ENCODE data around the gene WNT6. TPM values are rescaled to one million over a fixed set of nuclear protein-coding genes. Genes with fewer than 3 reads are reported as not detected.
A peak's percentile ranks its signal among the peaks of the same experiment; 100 is the strongest.

The WNT6 gene
- total RNA-seq (2021; ENCODE audit: unreplicated experiment) (8.1 TPM), Bru-seq, nascent RNA (percentile 39 among the genes with signal in this experiment), BruChase-seq, experiment 1, labeled RNA remaining after a 2-hour chase (percentile 45 among the genes with signal in this experiment), BruChase-seq, experiment 2, labeled RNA remaining after a 6-hour chase (percentile 40 among the genes with signal in this experiment)
- polyA plus RNA-seq (2012; ENCODE audit: insufficient read length) = 3.9 TPM
- long read RNA-seq, partial matches to known transcripts = 0 of 5 reads
- long read RNA-seq, other reads (novel, unspliced or antisense) = 2 of 5 reads

- CTCF ChIA-PET = interaction anchor here (0.6 kb wide), 2 partner anchors 77 to 143 kb away, joined by 4 to 5 read pairs; no protein-coding TSS in a partner anchor
- Histone ChIP-seq H3K36me3 (ENCODE audit: control insufficient read depth, insufficient read depth, low read length) (no peaks in the 10 kb centered on the region), H3K4me3 (ENCODE audit: low read depth in 2 of 2, low read length in 2 of 2) (peak within 1 kb of the TSS; percentile 40 to 44), H3K27me3 (ENCODE audit: control insufficient read depth, insufficient read depth, low read length) (peaks cover 10% of the 10 kb centered on the region), H3K27ac (ENCODE audit: low read length) (0 out of 2 replicates have a peak within 1 kb of the TSS, but pooled peaks have one; percentile 23), H3K4me1 (ENCODE audit: control insufficient read depth, insufficient read depth, low read length) (peaks cover 19% of the 10 kb centered on the region), H3K9me3 (ENCODE audit: control insufficient read depth, insufficient read depth, low read depth, low read length) (no peaks in the 10 kb centered on the region)
- peak; percentile 54 for ATAC-seq
- no TSS peak for BruUV-seq (replicated peaks)
- POLR2A ChIA-PET = no interaction called here
- intact Hi-C loops (cut with micrococcal nuclease; ENCODE audit: unreplicated experiment) (loop anchor here (10.0 kb wide), 1 partner anchor 295 kb away; no protein-coding TSS in a partner anchor), in situ Hi-C loops (cut with HindIII; ENCODE audit: low pct_unique_long_range_greater_than_20kb, low sequenced_read_pairs) (no loop called here)
- TF ChIP-seq, protein P1, sequence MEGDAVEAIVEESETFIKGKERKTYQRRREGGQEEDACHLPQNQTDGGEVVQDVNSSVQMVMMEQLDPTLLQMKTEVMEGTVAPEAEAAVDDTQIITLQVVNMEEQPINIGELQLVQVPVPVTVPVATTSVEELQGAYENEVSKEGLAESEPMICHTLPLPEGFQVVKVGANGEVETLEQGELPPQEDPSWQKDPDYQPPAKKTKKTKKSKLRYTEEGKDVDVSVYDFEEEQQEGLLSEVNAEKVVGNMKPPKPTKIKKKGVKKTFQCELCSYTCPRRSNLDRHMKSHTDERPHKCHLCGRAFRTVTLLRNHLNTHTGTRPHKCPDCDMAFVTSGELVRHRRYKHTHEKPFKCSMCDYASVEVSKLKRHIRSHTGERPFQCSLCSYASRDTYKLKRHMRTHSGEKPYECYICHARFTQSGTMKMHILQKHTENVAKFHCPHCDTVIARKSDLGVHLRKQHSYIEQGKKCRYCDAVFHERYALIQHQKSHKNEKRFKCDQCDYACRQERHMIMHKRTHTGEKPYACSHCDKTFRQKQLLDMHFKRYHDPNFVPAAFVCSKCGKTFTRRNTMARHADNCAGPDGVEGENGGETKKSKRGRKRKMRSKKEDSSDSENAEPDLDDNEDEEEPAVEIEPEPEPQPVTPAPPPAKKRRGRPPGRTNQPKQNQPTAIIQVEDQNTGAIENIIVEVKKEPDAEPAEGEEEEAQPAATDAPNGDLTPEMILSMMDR (IDR thresholded peaks at IDR 0.05) = no peak
- TF ChIP-seq TCF7L2 (IDR thresholded peaks at IDR 0.05; ENCODE audit: low read depth, low read length) = no peak
- DNase-seq (ENCODE audit: low read depth, low spot score) = no peak
Measured at GRCh38 chr2:218859556-218859987, at the start of gene WNT6. WNT6 (plus strand) TSS chr2:218859805; CDS start chr2:218860038, 233 bp downstream.

- H3K4me3 ChIP-seq (ENCODE audit: low read depth in 2 of 2, low read length in 2 of 2) = no peak overlapping the region
- ATAC-seq (no peak), DNase-seq (ENCODE audit: low read depth, low spot score) (no peak)
- peaks cover 4% of the 10 kb centered on the region; the same call in 1 of the 2 replicates for H3K4me1 ChIP-seq (ENCODE audit: control insufficient read depth, insufficient read depth, low read length)
- no peak overlapping the region for H3K27ac ChIP-seq (ENCODE audit: low read length)
- no TSS peak for BruUV-seq (replicated peaks)
- ChIA-PET CTCF (no interaction called here), POLR2A (no interaction called here)
- no peaks in the 10 kb centered on the region for H3K9me3 ChIP-seq (ENCODE audit: control insufficient read depth, insufficient read depth, low read depth, low read length)
- H3K36me3 ChIP-seq (ENCODE audit: control insufficient read depth, insufficient read depth, low read length) = no peaks in the 10 kb centered on the region
- H3K27me3 ChIP-seq (ENCODE audit: control insufficient read depth, insufficient read depth, low read length) = no peaks in the 10 kb centered on the region
- TF ChIP-seq, protein P1 (IDR thresholded peaks at IDR 0.05) = no peak
- no peak for TF ChIP-seq POLR2AphosphoS5 (IDR thresholded peaks at IDR 0.05; ENCODE audit: low read depth, low read length)
- in situ Hi-C loops (cut with HindIII; ENCODE audit: low pct_unique_long_range_greater_than_20kb, low sequenced_read_pairs) (no loop called here), intact Hi-C loops (cut with micrococcal nuclease; ENCODE audit: unreplicated experiment) (no loop called here)
Measured at GRCh38 chr2:218810256-218810655, 49.3 kb upstream of the WNT6 start.

GRCh38 chr2:218811382-218811781 lies 48.2 kb upstream of the WNT6 start:
- ATAC-seq = no peak
- CTCF ChIA-PET = no interaction called here

More at GRCh38 chr2:218811382-218811781, 48.2 kb upstream of the WNT6 start:
- intact Hi-C loops (cut with micrococcal nuclease; ENCODE audit: unreplicated experiment) (no loop called here), in situ Hi-C loops (cut with HindIII; ENCODE audit: low pct_unique_long_range_greater_than_20kb, low sequenced_read_pairs) (no loop called here)
- Histone ChIP-seq H3K9me3 (ENCODE audit: control insufficient read depth, insufficient read depth, low read depth, low read length) (no peaks in the 10 kb centered on the region), H3K4me1 (ENCODE audit: control insufficient read depth, insufficient read depth, low read length) (peaks cover 2% of the 10 kb centered on the region; the same call in 1 of the 2 replicates), H3K4me3 (ENCODE audit: low read depth in 2 of 2, low read length in 2 of 2) (no peak overlapping the region), H3K27ac (ENCODE audit: low read length) (no peak overlapping the region), H3K27me3 (ENCODE audit: control insufficient read depth, insufficient read depth, low read length) (no peaks in the 10 kb centered on the region), H3K36me3 (ENCODE audit: control insufficient read depth, insufficient read depth, low read length) (no peaks in the 10 kb centered on the region)
- TF ChIP-seq TCF7L2 (IDR thresholded peaks at IDR 0.05; ENCODE audit: low read depth, low read length) (no peak), REST (IDR thresholded peaks at IDR 0.05; ENCODE audit: insufficient read depth in 1 of 2, low read depth in 2 of 2, low read length in 1 of 2) (no peak), SIN3A (IDR thresholded peaks at IDR 0.05; ENCODE audit: borderline replicate concordance, insufficient read depth, low read depth, low read length) (no peak), POLR2AphosphoS5 (IDR thresholded peaks at IDR 0.05; ENCODE audit: low read depth, low read length) (no peak)
- TF ChIP-seq, protein P1 (IDR thresholded peaks at IDR 0.05) = no peak
- DNase-seq (ENCODE audit: low read depth, low spot score) = no peak
- POLR2A ChIA-PET = no interaction called here
- BruUV-seq (replicated peaks) = no TSS peak
